K562 (cell line): ENCODE measurements around the gene PALMD. TPM values are rescaled to one million over a fixed set of nuclear protein-coding genes. Genes with fewer than 3 reads are reported as not detected.

ENCODE experiments used
- ARNT ChIP-seq, 2 experiments: fragments of 450-650 bp; IDR thresholded peaks; 2 replicates each; pipeline ENCODE4 v1.6.1; 2016; ENCODE audit warnings: mild to moderate bottlenecking in 1 of 2
- DMBX1 ChIP-seq: fragments of 250-450 bp; sonication (Bioruptor Pico); IDR thresholded peaks from 2 replicates; pipeline ENCODE4 v1.8.0; 2022; ENCODE audit warnings: inconsistent platforms, mild to moderate bottlenecking, moderate library complexity, borderline replicate concordance
- EGR1 ChIP-seq: fragments of 450-650 bp; conservative IDR thresholded peaks from 2 replicates; pipeline ENCODE4 v1.6.1; 2017; ENCODE audit warnings: mild to moderate bottlenecking
- ESRRB ChIP-seq: fragments of 250-450 bp; sonication (Bioruptor Pico); IDR thresholded peaks from 2 replicates; pipeline ENCODE4 v1.5.0; 2020; ENCODE audit warnings: mild to moderate bottlenecking, moderate library complexity, borderline replicate concordance
- KDM4B ChIP-seq, 2 experiments: fragments of 450-650 bp in 1 of 2; sonication (generic) in 1 of 2; IDR thresholded peaks; 2 replicates each; pipeline ENCODE4 v1.6.1; 2016 to 2017; ENCODE audit warnings: borderline replicate concordance in 2 of 2, antibody characterized with exemption in 1 of 2, low read depth in 1 of 2, mild to moderate bottlenecking in 1 of 2
- SETDB1 ChIP-seq: IDR thresholded peaks from one replicate; pipeline ENCODE4 v1.6.1; 2012; ENCODE audit warnings: low read length, control low read depth, inconsistent platforms
- SMARCE1 ChIP-seq: fragments of 450-650 bp; IDR thresholded peaks from 2 replicates; pipeline ENCODE4 v1.7.1; 2016; ENCODE audit warnings: mild to moderate bottlenecking
- SPI1 ChIP-seq: IDR thresholded peaks from 2 replicates; pipeline ENCODE4 v1.6.1; 2011; ENCODE audit warnings: low read depth, low read length, control low read depth, borderline replicate concordance
- SRSF9 ChIP-seq: fragments of 200-400 bp; formaldehyde crosslinking; IDR thresholded peaks from 2 replicates; pipeline ENCODE4 v1.6.1; 2017; ENCODE audit warnings: low read depth, low read length, borderline replicate concordance
- ZC3H8 ChIP-seq: fragments of 450-650 bp; IDR thresholded peaks from 2 replicates; pipeline ENCODE4 v1.6.1; 2017
- ZNF589 ChIP-seq: fragments of 200-800 bp; sonication (Bioruptor generic); IDR thresholded peaks from 2 replicates; pipeline ENCODE4 v1.6.1; 2016; ENCODE audit warnings: low read depth, missing genetic modification characterization, missing compliant biosample characterization
- ZNF764 ChIP-seq: fragments of 250-450 bp; sonication (Bioruptor Pico); IDR thresholded peaks from 2 replicates; pipeline ENCODE4 v1.4.0; 2020; ENCODE audit warnings: low read depth, mild to moderate bottlenecking, moderate library complexity
- polyA plus RNA-seq, 8 experiments: library from polyadenylated mRNA; depleted of rRNA in 4 of 8; stranded (reverse) in 5 of 8; unstranded in 3 of 8; fragments of >200 nt; fragmentation: Nextera tagmentation in 2 of 8; fragmentation: Illumina TruSeq in 1 of 8; extraction: Ambion mirVana in 2 of 8; extraction: Trizol in 1 of 8; gene quantifications; 2 replicates each; pipeline versions ENCODE4 v1.2.1 to v1.2.3, GENCODE V29; 2011 to 2014; ENCODE audit warnings: inconsistent platforms in 1 of 8, missing spikeins in 1 of 8
- total RNA-seq, 7 experiments: library from RNA; depleted of rRNA in 6 of 7; stranded (reverse); fragments of >200 nt in 6 of 7; fragmentation: Illumina TruSeq in 2 of 7; extraction: Trizol in 2 of 7; gene quantifications; 2 replicates each; pipeline versions ENCODE4 v1.2.1 to v1.2.3, GENCODE V29; 2011 to 2021; ENCODE audit warnings: low replicate concordance in 1 of 7
- TF ChIP-seq, protein P1 (sequence below): fragments of 250-450 bp; sonication (Bioruptor Pico); IDR thresholded peaks from 2 replicates; pipeline ENCODE4 v1.4.0; 2020
- TF ChIP-seq, protein P2 (sequence below): fragments of 450-650 bp; formaldehyde crosslinking; conservative IDR thresholded peaks from 2 replicates; pipeline ENCODE4 v1.4.0; 2022; ENCODE audit warnings: mild to moderate bottlenecking, missing genetic modification characterization
- TF ChIP-seq, protein P3 (sequence below): fragments of 450-650 bp; IDR thresholded peaks from 2 replicates; pipeline ENCODE4 v1.6.1; 2014; ENCODE audit warnings: low read depth, mild to moderate bottlenecking, moderate library complexity, borderline replicate concordance
- TF ChIP-seq, protein P4 (sequence below): sonication (generic); formaldehyde crosslinking; IDR thresholded peaks from 2 replicates; pipeline ENCODE4 v1.8.0; 2023; ENCODE audit warnings: missing genetic modification reagents, mild to moderate bottlenecking, borderline replicate concordance
- TF ChIP-seq, protein P5 (sequence below): sonication (generic); formaldehyde crosslinking; IDR thresholded peaks from 2 replicates; pipeline ENCODE4 v1.8.0; 2022; ENCODE audit warnings: missing genetic modification reagents, mild to moderate bottlenecking, moderate library complexity, borderline replicate concordance

PALMD gene
- total and polyA plus RNA-seq, 9 of the 15 experiments (the other 6 are each of a cell fraction or from before 2014, with no cell fraction given): 2.7 to 13.5 (median 5.4) TPM

DNA sequence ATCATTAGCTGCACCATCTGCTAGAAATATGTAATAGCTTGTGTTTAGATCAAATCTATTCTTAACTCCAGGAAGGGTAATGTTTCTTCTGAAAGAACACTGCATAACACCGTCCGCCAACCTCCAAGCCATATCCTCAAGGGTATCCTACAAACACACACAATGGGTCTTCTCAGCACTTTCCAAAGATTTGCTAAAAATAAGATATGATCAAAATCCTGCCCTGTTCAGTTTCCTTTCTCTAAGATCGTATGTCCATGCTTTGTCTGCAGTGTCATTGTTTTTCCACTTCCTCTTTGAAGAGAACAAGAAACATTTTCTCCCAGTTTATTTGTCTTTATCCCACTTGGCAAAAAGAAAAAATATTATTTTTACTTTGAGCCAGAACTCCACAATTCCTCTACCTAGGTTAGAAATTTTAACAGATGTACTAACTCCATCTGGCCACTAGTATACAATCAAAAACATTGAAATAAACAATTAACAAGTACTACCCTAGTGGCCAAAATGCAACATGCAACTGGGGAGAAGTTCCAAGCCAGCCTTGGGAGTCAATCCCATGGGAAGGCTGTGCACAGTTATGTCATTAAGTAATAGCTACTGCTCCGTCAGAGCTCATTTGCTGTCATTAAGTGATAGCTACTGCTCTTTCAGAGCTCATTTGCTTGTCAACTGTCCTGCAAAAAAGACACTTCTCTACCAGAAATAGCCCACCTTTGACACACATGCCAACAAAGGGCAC, 82.8 kb downstream of the PALMD start (continued):
- TF ChIP-seq, protein P1, sequence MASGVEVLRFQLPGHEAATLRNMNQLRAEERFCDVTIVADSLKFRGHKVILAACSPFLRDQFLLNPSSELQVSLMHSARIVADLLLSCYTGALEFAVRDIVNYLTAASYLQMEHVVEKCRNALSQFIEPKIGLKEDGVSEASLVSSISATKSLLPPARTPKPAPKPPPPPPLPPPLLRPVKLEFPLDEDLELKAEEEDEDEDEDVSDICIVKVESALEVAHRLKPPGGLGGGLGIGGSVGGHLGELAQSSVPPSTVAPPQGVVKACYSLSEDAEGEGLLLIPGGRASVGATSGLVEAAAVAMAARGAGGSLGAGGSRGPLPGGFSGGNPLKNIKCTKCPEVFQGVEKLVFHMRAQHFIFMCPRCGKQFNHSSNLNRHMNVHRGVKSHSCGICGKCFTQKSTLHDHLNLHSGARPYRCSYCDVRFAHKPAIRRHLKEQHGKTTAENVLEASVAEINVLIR (CRISPR knock-in tag): no peak
- TF ChIP-seq SRSF9 (no peak), ZNF589 (CRISPR knock-in tag) (no peak), DMBX1 (CRISPR knock-in tag) (no peak), ZC3H8 (no peak), EGR1 (no peak), SMARCE1 (no peak), SETDB1 (no peak), ESRRB (CRISPR knock-in tag) (no peak), KDM4B (IDR thresholded peaks at IDR 0.05; ENCODE audit: borderline replicate concordance in 2 of 2, low read depth in 1 of 2) (no peak), ARNT (IDR thresholded peaks at IDR 0.05) (no peak), ZNF764 (CRISPR knock-in tag) (no peak), SPI1 (peak; percentile 32; the same call in 1 of the 2 replicates)
- TF ChIP-seq, protein P2, sequence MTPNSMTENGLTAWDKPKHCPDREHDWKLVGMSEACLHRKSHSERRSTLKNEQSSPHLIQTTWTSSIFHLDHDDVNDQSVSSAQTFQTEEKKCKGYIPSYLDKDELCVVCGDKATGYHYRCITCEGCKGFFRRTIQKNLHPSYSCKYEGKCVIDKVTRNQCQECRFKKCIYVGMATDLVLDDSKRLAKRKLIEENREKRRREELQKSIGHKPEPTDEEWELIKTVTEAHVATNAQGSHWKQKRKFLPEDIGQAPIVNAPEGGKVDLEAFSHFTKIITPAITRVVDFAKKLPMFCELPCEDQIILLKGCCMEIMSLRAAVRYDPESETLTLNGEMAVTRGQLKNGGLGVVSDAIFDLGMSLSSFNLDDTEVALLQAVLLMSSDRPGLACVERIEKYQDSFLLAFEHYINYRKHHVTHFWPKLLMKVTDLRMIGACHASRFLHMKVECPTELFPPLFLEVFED (CRISPR knock-in tag): no peak
- TF ChIP-seq, protein P3, sequence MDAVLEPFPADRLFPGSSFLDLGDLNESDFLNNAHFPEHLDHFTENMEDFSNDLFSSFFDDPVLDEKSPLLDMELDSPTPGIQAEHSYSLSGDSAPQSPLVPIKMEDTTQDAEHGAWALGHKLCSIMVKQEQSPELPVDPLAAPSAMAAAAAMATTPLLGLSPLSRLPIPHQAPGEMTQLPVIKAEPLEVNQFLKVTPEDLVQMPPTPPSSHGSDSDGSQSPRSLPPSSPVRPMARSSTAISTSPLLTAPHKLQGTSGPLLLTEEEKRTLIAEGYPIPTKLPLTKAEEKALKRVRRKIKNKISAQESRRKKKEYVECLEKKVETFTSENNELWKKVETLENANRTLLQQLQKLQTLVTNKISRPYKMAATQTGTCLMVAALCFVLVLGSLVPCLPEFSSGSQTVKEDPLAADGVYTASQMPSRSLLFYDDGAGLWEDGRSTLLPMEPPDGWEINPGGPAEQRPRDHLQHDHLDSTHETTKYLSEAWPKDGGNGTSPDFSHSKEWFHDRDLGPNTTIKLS: no peak
- TF ChIP-seq, protein P4, sequence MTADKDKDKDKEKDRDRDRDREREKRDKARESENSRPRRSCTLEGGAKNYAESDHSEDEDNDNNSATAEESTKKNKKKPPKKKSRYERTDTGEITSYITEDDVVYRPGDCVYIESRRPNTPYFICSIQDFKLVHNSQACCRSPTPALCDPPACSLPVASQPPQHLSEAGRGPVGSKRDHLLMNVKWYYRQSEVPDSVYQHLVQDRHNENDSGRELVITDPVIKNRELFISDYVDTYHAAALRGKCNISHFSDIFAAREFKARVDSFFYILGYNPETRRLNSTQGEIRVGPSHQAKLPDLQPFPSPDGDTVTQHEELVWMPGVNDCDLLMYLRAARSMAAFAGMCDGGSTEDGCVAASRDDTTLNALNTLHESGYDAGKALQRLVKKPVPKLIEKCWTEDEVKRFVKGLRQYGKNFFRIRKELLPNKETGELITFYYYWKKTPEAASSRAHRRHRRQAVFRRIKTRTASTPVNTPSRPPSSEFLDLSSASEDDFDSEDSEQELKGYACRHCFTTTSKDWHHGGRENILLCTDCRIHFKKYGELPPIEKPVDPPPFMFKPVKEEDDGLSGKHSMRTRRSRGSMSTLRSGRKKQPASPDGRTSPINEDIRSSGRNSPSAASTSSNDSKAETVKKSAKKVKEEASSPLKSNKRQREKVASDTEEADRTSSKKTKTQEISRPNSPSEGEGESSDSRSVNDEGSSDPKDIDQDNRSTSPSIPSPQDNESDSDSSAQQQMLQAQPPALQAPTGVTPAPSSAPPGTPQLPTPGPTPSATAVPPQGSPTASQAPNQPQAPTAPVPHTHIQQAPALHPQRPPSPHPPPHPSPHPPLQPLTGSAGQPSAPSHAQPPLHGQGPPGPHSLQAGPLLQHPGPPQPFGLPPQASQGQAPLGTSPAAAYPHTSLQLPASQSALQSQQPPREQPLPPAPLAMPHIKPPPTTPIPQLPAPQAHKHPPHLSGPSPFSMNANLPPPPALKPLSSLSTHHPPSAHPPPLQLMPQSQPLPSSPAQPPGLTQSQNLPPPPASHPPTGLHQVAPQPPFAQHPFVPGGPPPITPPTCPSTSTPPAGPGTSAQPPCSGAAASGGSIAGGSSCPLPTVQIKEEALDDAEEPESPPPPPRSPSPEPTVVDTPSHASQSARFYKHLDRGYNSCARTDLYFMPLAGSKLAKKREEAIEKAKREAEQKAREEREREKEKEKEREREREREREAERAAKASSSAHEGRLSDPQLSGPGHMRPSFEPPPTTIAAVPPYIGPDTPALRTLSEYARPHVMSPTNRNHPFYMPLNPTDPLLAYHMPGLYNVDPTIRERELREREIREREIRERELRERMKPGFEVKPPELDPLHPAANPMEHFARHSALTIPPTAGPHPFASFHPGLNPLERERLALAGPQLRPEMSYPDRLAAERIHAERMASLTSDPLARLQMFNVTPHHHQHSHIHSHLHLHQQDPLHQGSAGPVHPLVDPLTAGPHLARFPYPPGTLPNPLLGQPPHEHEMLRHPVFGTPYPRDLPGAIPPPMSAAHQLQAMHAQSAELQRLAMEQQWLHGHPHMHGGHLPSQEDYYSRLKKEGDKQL (CRISPR knock-in tag): no peak
- TF ChIP-seq, protein P5, sequence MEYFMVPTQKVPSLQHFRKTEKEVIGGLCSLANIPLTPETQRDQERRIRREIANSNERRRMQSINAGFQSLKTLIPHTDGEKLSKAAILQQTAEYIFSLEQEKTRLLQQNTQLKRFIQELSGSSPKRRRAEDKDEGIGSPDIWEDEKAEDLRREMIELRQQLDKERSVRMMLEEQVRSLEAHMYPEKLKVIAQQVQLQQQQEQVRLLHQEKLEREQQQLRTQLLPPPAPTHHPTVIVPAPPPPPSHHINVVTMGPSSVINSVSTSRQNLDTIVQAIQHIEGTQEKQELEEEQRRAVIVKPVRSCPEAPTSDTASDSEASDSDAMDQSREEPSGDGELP (CRISPR knock-in tag): no peak
